K562 (cell line): ENCODE measurements around the gene KLK1. TPM values are rescaled to one million over a fixed set of nuclear protein-coding genes. Genes with fewer than 3 reads are reported as not detected.

ENCODE experiments used
- ATAC-seq: fragments of 200-7000 bp; cut with Tn5 transposase; 3 replicates; pipeline ENCODE4 v1.9.1; 2020; ENCODE audit warnings: moderate library complexity
- BruUV-seq: library from RNA; stranded (reverse); fragments of 400-500 nt; replicated peaks from 2 replicates; lab custom pipeline; 2021; lab: Mats Ljungman, UMichigan
- CTCF ChIA-PET: fragments of 300-600 bp; formaldehyde crosslinking; extraction: SDS; loops from one replicate; lab custom pipeline; 2021; ENCODE audit warnings: low intra/inter-chr PET ratio; lab: Yijun Ruan, JAX
- POLR2A ChIA-PET: fragments of 300-600, 350-650 bp; sonication (Branson Sonifier 250); formaldehyde crosslinking; extraction: SDS; loops from one replicate; lab custom pipeline; 2021; ENCODE audit warnings: antibody characterized with exemption, inconsistent platforms; lab: Yijun Ruan, JAX
- DNase-seq, 4 experiments: peaks; one replicate each; pipeline versions ENCODE4 v3.0.0 to v3.0.0-alpha.2; 2011 to 2018; ENCODE audit warnings: low spot score in 3 of 4, mixed read lengths in 3 of 4; ENCODE audit errors: extremely low read depth in 1 of 4
- FAIRE-seq: peaks from 2 replicates; lab custom pipeline; 2011; peaks lifted over from hg19 to GRCh38; lab: Jason Lieb, UNC
- H2AFZ ChIP-seq: 2 replicates; pipeline ENCODE4 v1.6.0; 2011; ENCODE audit warnings: low read depth, low read length, control low read depth, inconsistent platforms
- H3K27ac ChIP-seq: fragments of 200-600 bp; 3 replicates; pipeline ENCODE4 v1.8.0; 2011; ENCODE audit warnings: low read depth, mild to moderate bottlenecking, control low read depth, inconsistent platforms, low read length, moderate library complexity, mixed read lengths; ENCODE audit errors: extremely low read depth
- H3K27me3 ChIP-seq, 2 experiments: fragments of 300-600 bp in 1 of 2; 2 replicates in 1 of 2; 3 replicates in 1 of 2; pipeline versions ENCODE4 v1.6.0 to v1.8.0; 2011; ENCODE audit warnings: inconsistent platforms in 2 of 2, low read length in 2 of 2, mild to moderate bottlenecking in 1 of 2, mixed read lengths in 1 of 2, moderate library complexity in 1 of 2; ENCODE audit not compliant: control insufficient read depth in 2 of 2, insufficient read depth in 2 of 2
- H3K36me3 ChIP-seq: fragments of 300-600 bp; 3 replicates; pipeline ENCODE4 v1.8.0; 2011; ENCODE audit warnings: mild to moderate bottlenecking, low read length, inconsistent platforms; ENCODE audit not compliant: control insufficient read depth, insufficient read depth
- H3K4me1 ChIP-seq, 2 experiments: fragments of 200-600 bp in 1 of 2; replicated peaks in 1 of 2; 2 replicates in 1 of 2; 3 replicates in 1 of 2; pipeline versions ENCODE4 v1.5.1 to v1.8.0; 2011; ENCODE audit warnings: inconsistent platforms in 2 of 2, low read length in 2 of 2, mild to moderate bottlenecking in 1 of 2, mixed read lengths in 1 of 2, moderate library complexity in 1 of 2; ENCODE audit not compliant: control insufficient read depth in 2 of 2, insufficient read depth in 2 of 2
- H3K4me2 ChIP-seq: 2 replicates; pipeline ENCODE4 v1.6.1; 2011; ENCODE audit warnings: low read length, control low read depth, inconsistent platforms, mixed read lengths; ENCODE audit not compliant: insufficient read depth
- H3K4me3 ChIP-seq: fragments of 200-600 bp; sonication (generic), shearing (Covaris generic); 2 replicates; pipeline ENCODE4 v1.5.1; 2016; ENCODE audit warnings: control low read depth, inconsistent platforms
- H3K79me2 ChIP-seq: fragments of 200-600 bp; 3 replicates; pipeline ENCODE4 v1.8.0; 2011; ENCODE audit warnings: low read length, inconsistent platforms; ENCODE audit not compliant: control insufficient read depth, insufficient read depth
- H3K9ac ChIP-seq, 2 experiments: 2 replicates each; pipeline versions ENCODE4 v1.6.0 to v1.6.1; 2011; ENCODE audit warnings: low read depth in 2 of 2, low read length in 2 of 2, control low read depth in 1 of 2, inconsistent platforms in 1 of 2, mild to moderate bottlenecking in 1 of 2, mixed read lengths in 1 of 2; ENCODE audit not compliant: insufficient read depth in 1 of 2
- H3K9me1 ChIP-seq: one replicate; pipeline ENCODE4 v1.6.0; 2011; ENCODE audit warnings: inconsistent platforms, mild to moderate bottlenecking, low read length, moderate library complexity; ENCODE audit not compliant: control insufficient read depth, insufficient read depth
- H3K9me3 ChIP-seq: replicated peaks from 2 replicates; pipeline ENCODE4 v1.5.1; 2011; ENCODE audit warnings: low read depth, low read length, inconsistent platforms; ENCODE audit not compliant: control insufficient read depth, insufficient read depth
- H4K20me1 ChIP-seq: replicated peaks from 2 replicates; pipeline ENCODE4 v1.6.1; 2011; ENCODE audit warnings: low read length, inconsistent platforms, mixed read lengths; ENCODE audit not compliant: control insufficient read depth, insufficient read depth
- BDP1 ChIP-seq: IDR thresholded peaks from 3 replicates; pipeline ENCODE4 v1.6.1; 2011; ENCODE audit not compliant: insufficient read length, insufficient read depth
- CTBP1 ChIP-seq: fragments of 450-650 bp; IDR thresholded peaks from 2 replicates; pipeline ENCODE4 v1.6.1; 2016; ENCODE audit warnings: borderline replicate concordance
- ZMIZ1 ChIP-seq, 2 experiments: fragments of 150-350 bp in 1 of 2; IDR thresholded peaks; 2 replicates each; pipeline ENCODE4 v1.6.1; 2012 to 2016; ENCODE audit warnings: low read depth in 2 of 2, low read length in 2 of 2, mild to moderate bottlenecking in 1 of 2, moderate library complexity in 1 of 2
- ZNF512 ChIP-seq: IDR thresholded peaks from 2 replicates; pipeline ENCODE4 v1.6.1; 2016; ENCODE audit warnings: missing genetic modification characterization, missing compliant biosample characterization
- WGBS: fragments of 100-300 bp; shearing (Covaris generic); methylation state at CpG from one replicate; pipeline ENCODE4 v1.1.6; 2016; ENCODE audit warnings: low coverage, mixed read lengths; ENCODE audit not compliant: insufficient coverage; ENCODE audit errors: missing lambda C conversion rate; 5-methylcytosine and 5-hydroxymethylcytosine counted together
- in situ Hi-C: fragments of 300-500 bp; cut with MboI; formaldehyde crosslinking; loops from 4 replicates; pipeline ENCODE4 v1.15.0; 2018; ENCODE audit warnings: inconsistent platforms, mixed read lengths
- intact Hi-C: fragments of 100-400 bp; cut with micrococcal nuclease; formaldehyde crosslinking; loops from 2 replicates; pipeline ENCODE4 v1.14.2; 2022
- polyA plus RNA-seq, 8 experiments: library from polyadenylated mRNA; depleted of rRNA in 4 of 8; stranded (reverse) in 5 of 8; unstranded in 3 of 8; fragments of >200 nt; fragmentation: Nextera tagmentation in 2 of 8; fragmentation: Illumina TruSeq in 1 of 8; extraction: Ambion mirVana in 2 of 8; extraction: Trizol in 1 of 8; gene quantifications; 2 replicates each; pipeline versions ENCODE4 v1.2.1 to v1.2.3, GENCODE V29; 2011 to 2014; ENCODE audit warnings: inconsistent platforms in 1 of 8, missing spikeins in 1 of 8
- total RNA-seq, 7 experiments: library from RNA; depleted of rRNA in 6 of 7; stranded (reverse); fragments of >200 nt in 6 of 7; fragmentation: Illumina TruSeq in 2 of 7; extraction: Trizol in 2 of 7; gene quantifications; 2 replicates each; pipeline versions ENCODE4 v1.2.1 to v1.2.3, GENCODE V29; 2011 to 2021; ENCODE audit warnings: low replicate concordance in 1 of 7

The KLK1 gene
- total and polyA plus RNA-seq, 9 of the 15 experiments (the other 6 are each of a cell fraction or from before 2014, with no cell fraction given), result 0.87 to 15.4 (median 9.1) TPM

GRCh38 chr19:50777261-50777660 lies 46.3 kb downstream of the KLK1 start:
- H4K20me1 ChIP-seq, result no peaks in the 10 kb centered on the region
- DNase-seq (no peak), ATAC-seq (no peak), FAIRE-seq (no peak)
- no peak overlapping the region for H3K27ac ChIP-seq
- TF ChIP-seq ZMIZ1 (IDR thresholded peaks at IDR 0.05; ENCODE audit: low read depth in 2 of 2, low read length in 2 of 2), result no peak
- TF ChIP-seq BDP1, result no peak
- TF ChIP-seq CTBP1, result no peak
- TF ChIP-seq ZNF512 (tag), result 0 out of 2 replicates have a peak, but pooled peaks have one; percentile 46
- no TSS peak for BruUV-seq
- 20% methylated on average over 4 of the region's 4 CpGs for WGBS
- no peak overlapping the region for H3K9ac ChIP-seq
- POLR2A ChIA-PET, result interaction anchor here (1.3 to 2.9 kb wide), 2 partner anchors 53 to 54 kb away, joined by 4 to 10 read pairs; partner anchors contain the start of gene CLEC11A
- in situ Hi-C loops (no loop called here), intact Hi-C loops (no loop called here)
- H3K79me2 ChIP-seq, result no peaks in the 10 kb centered on the region
- no peaks in the 10 kb centered on the region for H3K36me3 ChIP-seq
- H3K4me2 ChIP-seq, result no peak overlapping the region; the same call in 1 of the 2 replicates
- H3K9me3 ChIP-seq, result no peaks in the 10 kb centered on the region
- H3K27me3 ChIP-seq, result no peaks in the 10 kb centered on the region
- H3K9me1 ChIP-seq, result no peaks in the 10 kb centered on the region
- no peak overlapping the region for H3K4me3 ChIP-seq
- peaks cover 21 to 27% of the 10 kb centered on the region in 2 experiments; a peak in 4 of 5 replicates for H3K4me1 ChIP-seq
- H2AFZ ChIP-seq, result no peak overlapping the region
- CTCF ChIA-PET, result interaction anchor here (0.9 kb wide), 1 partner anchor 52 kb away, joined by 5 read pairs; no protein-coding TSS in a partner anchor
